Tibial nerve (tissue), 4 donors: ENCODE measurements around the gene ERICH6. TPM values are rescaled to one million over a fixed set of nuclear protein-coding genes. Genes with fewer than 3 reads are reported as not detected.

ENCODE experiments used
- DNase-seq, 2 donors: peaks; one replicate each; pipeline ENCODE4 v3.0.0-alpha.2; 2019; ENCODE audit warnings: low spot score in 2 of 2
- H3K27ac ChIP-seq, 4 donors: fragments of 200-600 bp; sonication (generic) in 3 of 4; one replicate each; pipeline ENCODE4 v1.5.1; 2017 to 2019; ENCODE audit warnings: mild to moderate bottlenecking in 1 of 4
- H3K27me3 ChIP-seq, 2 donors: fragments of 200-600 bp; sonication (generic) in 1 of 2; one replicate each; pipeline versions ENCODE4 v1.5.1 to v1.6.0; 2017 to 2019
- H3K36me3 ChIP-seq, 3 donors: fragments of 200-600 bp; sonication (generic); one replicate each; pipeline ENCODE4 v1.5.1; 2018 to 2019
- H3K4me1 ChIP-seq, 4 donors: fragments of 200-600 bp; sonication (generic) in 3 of 4; one replicate each; pipeline ENCODE4 v1.5.1; 2017 to 2019
- H3K4me3 ChIP-seq, 4 donors: fragments of 200-600 bp; sonication (generic) in 3 of 4; one replicate each; pipeline ENCODE4 v1.5.1; 2017 to 2019; ENCODE audit warnings: mild to moderate bottlenecking in 1 of 4, moderate library complexity in 1 of 4
- H3K9me3 ChIP-seq, 4 donors: fragments of 200-600 bp; sonication (generic) in 3 of 4; one replicate each; pipeline ENCODE4 v1.5.1; 2017 to 2019
- CTCF ChIP-seq, 5 experiments: fragments of 200-600 bp in 3 of 5; fragments of 450-650 bp in 2 of 5; sonication (generic) in 3 of 5; IDR thresholded peaks; one replicate each; pipeline ENCODE4 v1.5.1; 2016 to 2019; ENCODE audit warnings: antibody characterized with exemption in 5 of 5, mild to moderate bottlenecking in 3 of 5, moderate library complexity in 2 of 5
- EP300 ChIP-seq, 2 donors: sonication (generic); formaldehyde crosslinking; IDR thresholded peaks; one replicate each; pipeline ENCODE4 v1.6.1; 2017; ENCODE audit warnings: antibody characterized with exemption in 2 of 2, mild to moderate bottlenecking in 1 of 2
- POLR2A ChIP-seq, 2 donors: fragments of 450-650 bp; IDR thresholded peaks; one replicate each; pipeline ENCODE4 v1.6.1; 2017; ENCODE audit warnings: antibody characterized with exemption in 2 of 2, mild to moderate bottlenecking in 2 of 2, moderate library complexity in 2 of 2
- WGBS, 2 donors: methylation state at CpG; one replicate each; pipeline ENCODE4 v1.1.5; 2018; 5-methylcytosine and 5-hydroxymethylcytosine counted together
- total RNA-seq, 4 donors: library from RNA; depleted of rRNA; stranded (reverse); fragments of >200 nt; gene quantifications; one replicate each; pipeline ENCODE4 v1.1.0, GENCODE V29; 2016

ERICH6 gene
- total RNA-seq, 4 donors from 2014 or later = 0.84 TPM; not detected in 3

GRCh38 chr3:150610785-150611184, 92.9 kb downstream of the ERICH6 start:
- Histone ChIP-seq H3K27ac (no peak overlapping the region), H3K27me3 (no peaks in the 10 kb centered on the region), H3K4me3 (no peak overlapping the region), H3K36me3 (peaks cover 0 to 12% (median 0%) of the 10 kb centered on the region in 3 donors), H3K4me1 (peaks cover 0 to 60% (median 24%) of the 10 kb centered on the region in 4 donors), H3K9me3 (no peaks in the 10 kb centered on the region)
- no peak for DNase-seq
- no peak for TF ChIP-seq POLR2A (IDR thresholded peaks at IDR 0.05)
- no peak for TF ChIP-seq CTCF (IDR thresholded peaks at IDR 0.05)
- no peak for TF ChIP-seq EP300 (IDR thresholded peaks at IDR 0.05)
- WGBS, 2 donors = 53 to 70% methylated on average over 1 of the region's 1 CpG

- no peak for DNase-seq
- Histone ChIP-seq H3K4me3 (no peak overlapping the region), H3K9me3 (no peaks in the 10 kb centered on the region), H3K4me1 (peaks cover 0 to 68% (median 31%) of the 10 kb centered on the region in 4 donors), H3K27ac (no peak overlapping the region), H3K27me3 (no peaks in the 10 kb centered on the region), H3K36me3 (peaks cover 0 to 12% (median 0%) of the 10 kb centered on the region in 3 donors)
- 0% methylated on average over 1 of the region's 1 CpG for WGBS, 2 donors
- TF ChIP-seq EP300 (IDR thresholded peaks at IDR 0.05) (no peak), POLR2A (IDR thresholded peaks at IDR 0.05) (no peak), CTCF (IDR thresholded peaks at IDR 0.05) (no peak)
These were observed 93.7 kb downstream of the ERICH6 start for GRCh38 chr3:150609988-150610387.

Other genes starting within 250 kb of the ERICH6 start
- gene SERP1, start 157.4 kb downstream of the ERICH6 start, total RNA-seq = 100 to 1,000 TPM; 377 to 593 (median 447) TPM
- gene EIF2A, start 157.1 kb downstream of the ERICH6 start, total RNA-seq = 100 to 1,000 TPM in 2 of 4 donors, 10 to 100 TPM in 2; 84.7 to 103 (median 100) TPM
- 100 to 1,000 TPM in 2 of 4 donors, 10 to 100 TPM in 2; 80.4 to 160 (median 101) TPM for gene SELENOT, start 100.6 kb downstream of the ERICH6 start, total RNA-seq
- 10 to 100 TPM; 60.5 to 73.7 (median 62.7) TPM for gene SIAH2, start 59.2 kb upstream of the ERICH6 start, total RNA-seq
- gene MINDY4B, start 201.5 kb upstream of the ERICH6 start, total RNA-seq = not detected